GM23248 (cell line): ENCODE data around the gene PLAU. TPM values are rescaled to one million over a fixed set of nuclear protein-coding genes. Genes with fewer than 3 reads are reported as not detected.

Source experiments
- DNase-seq: peaks from one replicate; pipeline ENCODE4 v3.0.0-alpha.2; 2015
- H2AFZ ChIP-seq: fragments of 200-600 bp; sonication (generic); 2 replicates; pipeline ENCODE4 v1.6.1; 2016; ENCODE audit warnings: antibody characterized with exemption
- H3F3A ChIP-seq: fragments of 200-600 bp; sonication (generic); 2 replicates; pipeline ENCODE4 v1.6.1; 2016; ENCODE audit warnings: mild to moderate bottlenecking, antibody characterized with exemption, mixed run types; ENCODE audit not compliant: insufficient read depth
- H3K27ac ChIP-seq: fragments of 200-600 bp; sonication (generic); 2 replicates; pipeline ENCODE4 v1.5.1; 2016; ENCODE audit warnings: mild to moderate bottlenecking
- H3K27me3 ChIP-seq: fragments of 200-600 bp; sonication (generic); replicated peaks from 2 replicates; pipeline ENCODE4 v1.6.1; 2016; ENCODE audit warnings: mild to moderate bottlenecking; ENCODE audit not compliant: insufficient read depth
- H3K36me3 ChIP-seq: fragments of 200-600 bp; sonication (generic); 2 replicates; pipeline ENCODE4 v1.6.1; 2016; ENCODE audit warnings: low read depth, mild to moderate bottlenecking
- H3K4me1 ChIP-seq: fragments of 200-600 bp; sonication (generic); 2 replicates; pipeline ENCODE4 v1.6.1; 2016; ENCODE audit warnings: mild to moderate bottlenecking; ENCODE audit not compliant: insufficient read depth
- H3K4me2 ChIP-seq: fragments of 200-600 bp; sonication (generic); one replicate; pipeline ENCODE4 v1.6.1; 2016; ENCODE audit warnings: mild to moderate bottlenecking; ENCODE audit not compliant: unreplicated experiment
- H3K4me3 ChIP-seq: fragments of 200-600 bp; sonication (generic); 2 replicates; pipeline ENCODE4 v1.5.1; 2016; ENCODE audit warnings: mild to moderate bottlenecking
- H3K79me2 ChIP-seq: fragments of 200-600 bp; sonication (generic); 2 replicates; pipeline ENCODE4 v1.6.1; 2016; ENCODE audit warnings: mild to moderate bottlenecking; ENCODE audit not compliant: insufficient read depth
- H3K9ac ChIP-seq: fragments of 200-600 bp; sonication (generic); 2 replicates; pipeline ENCODE4 v1.6.1; 2016; ENCODE audit warnings: mild to moderate bottlenecking
- H3K9me2 ChIP-seq: fragments of 200-600 bp; sonication (generic); 2 replicates; pipeline ENCODE4 v1.6.1; 2016; ENCODE audit warnings: mixed run types, mild to moderate bottlenecking, moderate library complexity; ENCODE audit not compliant: insufficient read depth
- H3K9me3 ChIP-seq: fragments of 200-600 bp; sonication (generic); one replicate; pipeline ENCODE4 v1.6.1; 2017; ENCODE audit warnings: low read depth
- H4K20me1 ChIP-seq: fragments of 200-600 bp; sonication (generic); 2 replicates; pipeline ENCODE4 v1.6.0; 2016; ENCODE audit not compliant: insufficient read depth
- EZH2 ChIP-seq: fragments of 200-600 bp; sonication (generic); IDR thresholded peaks from 2 replicates; pipeline ENCODE4 v1.6.1; 2018; ENCODE audit warnings: antibody characterized with exemption, mild to moderate bottlenecking; ENCODE audit not compliant: insufficient read depth, poor library complexity, severe bottlenecking
- EZH2phosphoT487 ChIP-seq: fragments of 200-600 bp; sonication (generic); IDR thresholded peaks from 2 replicates; pipeline ENCODE4 v1.6.1; 2018; ENCODE audit warnings: antibody characterized with exemption, moderate library complexity, mild to moderate bottlenecking, low read depth; ENCODE audit not compliant: insufficient read depth
- WGBS, 2 experiments: methylation state at CpG; one replicate each; pipeline ENCODE4 v1.1.6; 2015 to 2017; ENCODE audit warnings: low lambda C conversion rate in 2 of 2, low coverage in 1 of 2; ENCODE audit errors: missing lambda C conversion rate in 2 of 2; 5-methylcytosine and 5-hydroxymethylcytosine counted together
- in situ Hi-C: fragments of 300-500 bp; cut with MboI; formaldehyde crosslinking; loops from 2 replicates; pipeline ENCODE4 v1.15.0; 2020
- polyA plus RNA-seq: library from polyadenylated mRNA; unstranded; fragments of >200 nt; fragmentation: Nextera tagmentation; extraction: Ambion mirVana; gene quantifications from 2 replicates; pipeline ENCODE4 v1.2.1, GENCODE V29; 2016
- total RNA-seq: library from RNA; depleted of rRNA; stranded (reverse); fragments of >200 nt; shearing (Covaris generic); gene quantifications from 2 replicates; pipeline ENCODE4 v1.2.3, GENCODE V29; 2014

The PLAU gene
- total and polyA plus RNA-seq, 2 experiments from 2014 or later: 13.3 to 26.1 TPM

DNA sequence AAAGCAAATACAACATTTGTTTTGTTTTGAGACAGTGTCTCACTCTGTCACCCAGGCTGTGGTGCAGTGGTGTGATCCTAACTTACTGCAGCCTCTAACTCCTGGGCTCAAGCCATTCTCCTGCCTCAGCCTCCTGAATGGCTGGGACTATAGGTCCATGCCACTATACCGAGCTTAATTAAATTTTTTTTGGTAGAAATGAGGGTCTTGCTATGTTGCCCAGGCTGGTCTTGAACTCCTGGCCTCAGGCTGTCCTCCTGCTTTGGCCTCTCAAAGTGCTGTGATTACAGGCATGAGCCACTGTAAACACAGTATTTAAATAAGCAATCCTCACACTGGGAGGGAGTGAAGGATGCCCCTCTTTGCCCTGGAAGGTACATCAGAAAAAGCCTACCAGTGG, 32.6 kb upstream of the PLAU start:
- in situ Hi-C loops: loop anchor here (25.0 kb wide), 1 partner anchor 209 kb away; no protein-coding TSS in a partner anchor
- H3F3A ChIP-seq: no peaks in the 10 kb centered on the region; the same call in 1 of the 2 replicates
- no peak overlapping the region for H2AFZ ChIP-seq
- H3K4me3 ChIP-seq: no peak overlapping the region
- H3K4me1 ChIP-seq: 0 out of 2 replicates have a peak, but pooled peaks cover 3% of the 10 kb centered on the region
- H3K9me3 ChIP-seq: no peaks in the 10 kb centered on the region
- no peaks in the 10 kb centered on the region for H3K27me3 ChIP-seq
- no peak overlapping the region for H3K9ac ChIP-seq
- no peak overlapping the region for H3K27ac ChIP-seq
- H3K9me2 ChIP-seq: no peaks in the 10 kb centered on the region
- H4K20me1 ChIP-seq: no peaks in the 10 kb centered on the region
- H3K79me2 ChIP-seq: no peaks in the 10 kb centered on the region
- no peaks in the 10 kb centered on the region for H3K36me3 ChIP-seq
- H3K4me2 ChIP-seq: no peak overlapping the region
- 41 to 85% methylated on average over 1 of the region's 1 CpG for WGBS, 2 experiments
- no peak for TF ChIP-seq EZH2phosphoT487
- no peak for TF ChIP-seq EZH2
- DNase-seq: no peak

DNA sequence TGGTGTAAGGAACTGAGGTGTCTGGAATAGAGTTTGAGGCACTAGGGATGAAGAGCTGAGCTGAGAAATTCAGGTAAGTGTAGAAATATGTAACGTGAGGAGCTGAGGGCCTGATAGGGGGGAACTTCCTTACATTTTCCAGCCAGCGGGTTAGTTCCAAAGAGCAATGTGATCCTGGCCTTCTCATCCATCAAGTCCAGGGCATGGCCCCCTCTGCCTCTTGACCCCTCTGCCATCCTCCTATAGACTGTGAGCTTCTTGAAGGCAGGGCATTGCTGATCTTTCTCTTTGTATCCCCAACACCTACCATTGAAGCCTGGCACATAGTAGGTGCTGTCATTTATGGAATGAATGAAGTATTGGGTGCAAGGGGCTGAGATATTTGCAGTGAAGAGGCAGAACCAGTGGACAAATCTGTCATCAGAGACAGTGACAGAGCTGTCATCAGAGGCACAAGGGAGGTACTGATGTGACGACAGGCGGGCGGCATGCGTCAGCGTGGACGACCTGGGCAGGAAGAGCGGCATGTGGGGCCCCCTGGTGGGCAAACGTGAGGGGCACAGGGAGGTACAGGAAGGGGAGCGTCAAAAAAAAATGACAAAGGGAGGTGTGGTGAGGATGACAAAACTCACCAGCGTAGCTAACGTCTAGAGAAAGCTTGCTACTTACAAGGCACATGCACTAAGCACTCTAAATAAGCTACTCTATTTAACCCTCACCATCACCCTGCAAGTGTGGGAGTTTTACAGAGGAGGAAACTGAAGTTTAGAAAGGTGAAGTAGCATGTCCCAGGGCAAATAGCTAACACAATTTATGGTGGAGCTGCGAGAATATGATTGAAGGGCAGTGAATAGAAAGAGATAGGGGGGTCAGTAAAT, 31.4 kb upstream of the PLAU start:
- in situ Hi-C loops: loop anchor here (5.0 to 25.0 kb wide), 2 partner anchors 58 to 208 kb away; no protein-coding TSS in a partner anchor
- no peak for TF ChIP-seq EZH2
- TF ChIP-seq EZH2phosphoT487: no peak
- Histone ChIP-seq H3K79me2 (no peaks in the 10 kb centered on the region), H2AFZ (peak overlapping the region; percentile 65), H3K4me3 (no peak overlapping the region), H3K9ac (0 out of 2 replicates have a peak overlapping the region, but pooled peaks have one; percentile 11), H3K27ac (no peak overlapping the region), H4K20me1 (no peaks in the 10 kb centered on the region), H3F3A (no peaks in the 10 kb centered on the region; the same call in 1 of the 2 replicates), H3K4me2 (no peak overlapping the region), H3K9me2 (no peaks in the 10 kb centered on the region), H3K27me3 (no peaks in the 10 kb centered on the region), H3K4me1 (0 out of 2 replicates have a peak, but pooled peaks cover 3% of the 10 kb centered on the region), H3K36me3 (no peaks in the 10 kb centered on the region), H3K9me3 (no peaks in the 10 kb centered on the region)
- peak; percentile 91 for DNase-seq
- WGBS, 2 experiments: 15 to 17% methylated on average over 13 to 14 of the region's 14 CpGs

DNA sequence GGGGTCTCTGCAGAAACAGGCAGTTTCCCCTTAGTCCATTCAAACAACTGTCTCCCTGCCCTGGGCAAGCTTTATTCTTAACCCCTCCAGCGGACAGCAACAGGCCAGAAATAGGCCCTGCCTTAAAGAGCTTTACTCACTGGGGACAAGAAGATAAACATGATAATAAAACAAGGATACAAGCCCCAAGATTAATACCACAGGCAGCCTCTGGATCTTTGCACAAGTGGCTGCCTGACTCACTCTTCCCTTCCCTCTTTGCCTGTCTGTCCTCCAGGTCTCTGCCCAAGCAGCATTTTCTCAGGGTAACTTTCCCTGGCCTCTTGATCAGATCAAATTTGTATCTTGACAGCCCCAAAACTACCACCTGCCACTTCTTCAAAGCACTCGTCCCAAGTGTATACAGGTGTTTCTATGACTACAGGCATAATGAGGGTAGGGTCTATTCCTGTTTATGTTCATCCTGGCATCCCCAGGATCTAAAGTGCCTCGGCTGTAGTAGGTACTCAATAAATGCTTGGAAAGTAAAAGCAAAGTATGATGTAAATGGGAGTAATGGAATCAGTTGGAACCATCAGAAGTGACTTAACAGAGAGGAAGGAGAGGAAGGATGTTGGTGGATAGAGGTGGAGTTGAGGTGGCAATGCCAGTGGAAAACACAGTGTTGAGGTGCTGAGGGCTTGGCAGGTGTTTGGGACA, 29.6 kb upstream of the PLAU start:
- no peaks in the 10 kb centered on the region for H3K27me3 ChIP-seq
- H3K79me2 ChIP-seq: no peaks in the 10 kb centered on the region
- H3K36me3 ChIP-seq: no peaks in the 10 kb centered on the region
- in situ Hi-C loops: loop anchor here (5.0 to 25.0 kb wide), 2 partner anchors 56 to 206 kb away; no protein-coding TSS in a partner anchor
- no peak overlapping the region for H3K4me3 ChIP-seq
- H3K9ac ChIP-seq: no peak overlapping the region
- peak; percentile 54 for DNase-seq
- WGBS, 2 experiments: 93 to 94% methylated on average over 3 of the region's 3 CpGs
- peaks cover 2% of the 10 kb centered on the region; the same call in 1 of the 2 replicates for H3F3A ChIP-seq
- no peaks in the 10 kb centered on the region for H4K20me1 ChIP-seq
- no peak overlapping the region for H2AFZ ChIP-seq
- TF ChIP-seq EZH2: no peak
- TF ChIP-seq EZH2phosphoT487: no peak
- peaks cover 6% of the 10 kb centered on the region for H3K4me1 ChIP-seq
- no peaks in the 10 kb centered on the region for H3K9me3 ChIP-seq
- H3K4me2 ChIP-seq: no peak overlapping the region
- H3K9me2 ChIP-seq: no peaks in the 10 kb centered on the region
- no peak overlapping the region for H3K27ac ChIP-seq

DNA sequence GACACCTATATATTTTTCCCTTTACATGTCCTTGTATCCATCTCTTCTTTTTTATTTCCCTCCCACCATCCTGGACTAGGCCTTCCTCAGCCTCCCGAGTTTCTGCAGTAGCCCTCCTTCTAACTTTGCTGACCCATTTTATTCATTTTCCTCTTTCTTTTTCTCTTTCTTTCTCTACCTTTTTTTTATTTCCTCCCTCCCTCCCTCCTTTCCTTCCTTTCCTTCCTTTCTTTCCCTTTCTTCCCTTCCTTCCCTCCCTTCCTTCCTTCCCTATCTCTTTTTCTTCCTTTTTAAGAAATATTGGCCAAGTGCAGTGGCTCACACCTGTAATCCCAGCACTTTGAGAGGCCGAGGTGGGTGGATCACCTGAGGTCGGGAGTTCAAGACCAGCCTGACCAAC, 26.9 kb upstream of the PLAU start:
- no peaks in the 10 kb centered on the region for H3K36me3 ChIP-seq
- H3K79me2 ChIP-seq: no peaks in the 10 kb centered on the region
- 84 to 85% methylated on average over 3 of the region's 3 CpGs for WGBS, 2 experiments
- no peaks in the 10 kb centered on the region for H3K27me3 ChIP-seq
- DNase-seq: no peak
- H3K27ac ChIP-seq: no peak overlapping the region
- no peak overlapping the region for H2AFZ ChIP-seq
- no peak overlapping the region for H3K4me2 ChIP-seq
- H3K4me3 ChIP-seq: no peak overlapping the region
- TF ChIP-seq EZH2phosphoT487 (no peak), EZH2 (no peak)
- no peaks in the 10 kb centered on the region for H4K20me1 ChIP-seq
- no peaks in the 10 kb centered on the region for H3K9me2 ChIP-seq
- H3K9me3 ChIP-seq: no peaks in the 10 kb centered on the region
- H3K4me1 ChIP-seq: peaks cover 33% of the 10 kb centered on the region
- H3K9ac ChIP-seq: no peak overlapping the region
- H3F3A ChIP-seq: peaks cover 28% of the 10 kb centered on the region
- in situ Hi-C loops: loop anchor here (5.0 to 25.0 kb wide), 2 partner anchors 53 to 203 kb away; no protein-coding TSS in a partner anchor
